Measurements from ENCODE around the gene ISM1. TPM values are rescaled to one million over a fixed set of nuclear protein-coding genes. Genes with fewer than 3 reads are reported as not detected.
A peak's percentile ranks its signal among the peaks of the same experiment; 100 is the strongest.

ISM1 gene
- total and polyA plus RNA-seq, 2 of the 13 experiments (the other 11 are each of a cell fraction or from before 2014, with no cell fraction given) = 0.40 to 1.4 TPM

GRCh38 chr20:13220194-13220903, 725 bp upstream of the ISM1 start (continued):
- TF ChIP-seq IRF1 (CRISPR knock-in tag; IDR thresholded peaks at IDR 0.05; ENCODE audit: low read depth) (no peak), ZNF382 (CRISPR knock-in tag; IDR thresholded peaks at IDR 0.05; ENCODE audit: borderline replicate concordance) (no peak), ZBTB38 (CRISPR knock-in tag; IDR thresholded peaks at IDR 0.05) (peak; percentile 81; the same call in 1 of the 2 replicates), ZNF850 (CRISPR knock-in tag; conservative IDR thresholded peaks at IDR 0.05) (no peak), HOXA7 (CRISPR knock-in tag; IDR thresholded peaks at IDR 0.05) (no peak), TOPORS (CRISPR knock-in tag; IDR thresholded peaks at IDR 0.05) (no peak), ELF4 (CRISPR knock-in tag; IDR thresholded peaks at IDR 0.05; ENCODE audit: borderline replicate concordance) (no peak), HOXA5 (CRISPR knock-in tag; IDR thresholded peaks at IDR 0.05) (peak; percentile 74), CREM (IDR thresholded peaks at IDR 0.05) (no peak), CREM (CRISPR knock-in tag; IDR thresholded peaks at IDR 0.05) (no peak), ZNF766 (CRISPR knock-in tag; IDR thresholded peaks at IDR 0.05; ENCODE audit: borderline replicate concordance) (peak; percentile 89; the same call in 1 of the 2 replicates), MTA3 (CRISPR knock-in tag; IDR thresholded peaks at IDR 0.05) (no peak), FOXP1 (IDR thresholded peaks at IDR 0.05) (no peak), FOXP1 (CRISPR knock-in tag; IDR thresholded peaks at IDR 0.05) (no peak), TSC22D2 (CRISPR knock-in tag; IDR thresholded peaks at IDR 0.05; ENCODE audit: borderline replicate concordance) (peak; percentile 71; the same call in 1 of the 2 replicates), SCMH1 (CRISPR knock-in tag; IDR thresholded peaks at IDR 0.05; ENCODE audit: borderline replicate concordance) (no peak), ZMYM4 (CRISPR knock-in tag; IDR thresholded peaks at IDR 0.05) (peak; percentile 16; the same call in 1 of the 2 replicates), ZNF720 (CRISPR knock-in tag; IDR thresholded peaks at IDR 0.05) (no peak), ZNF616 (CRISPR knock-in tag; IDR thresholded peaks at IDR 0.05; ENCODE audit: low read depth) (peak; percentile 85; the same call in 1 of the 2 replicates), ZNF484 (CRISPR knock-in tag; IDR thresholded peaks at IDR 0.05; ENCODE audit: borderline replicate concordance, low read depth) (peak; percentile 66; the same call in 1 of the 2 replicates), DZIP1 (CRISPR knock-in tag; IDR thresholded peaks at IDR 0.05) (peak; percentile 63; the same call in 1 of the 2 replicates), ZNF333 (CRISPR knock-in tag; IDR thresholded peaks at IDR 0.05; ENCODE audit: borderline replicate concordance) (no peak; the same call in 1 of the 2 replicates), ADNP (CRISPR knock-in tag; IDR thresholded peaks at IDR 0.05) (no peak), CCAR2 (optimal IDR thresholded peaks at IDR 0.05; ENCODE audit: low read depth, low read length) (no peak), JDP2 (CRISPR knock-in tag; IDR thresholded peaks at IDR 0.05; ENCODE audit: borderline replicate concordance) (no peak)
- TF ChIP-seq, protein P1, sequence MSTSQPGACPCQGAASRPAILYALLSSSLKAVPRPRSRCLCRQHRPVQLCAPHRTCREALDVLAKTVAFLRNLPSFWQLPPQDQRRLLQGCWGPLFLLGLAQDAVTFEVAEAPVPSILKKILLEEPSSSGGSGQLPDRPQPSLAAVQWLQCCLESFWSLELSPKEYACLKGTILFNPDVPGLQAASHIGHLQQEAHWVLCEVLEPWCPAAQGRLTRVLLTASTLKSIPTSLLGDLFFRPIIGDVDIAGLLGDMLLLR (CRISPR knock-in tag; IDR thresholded peaks at IDR 0.05) = peak; percentile 96
- TF ChIP-seq, protein P2, sequence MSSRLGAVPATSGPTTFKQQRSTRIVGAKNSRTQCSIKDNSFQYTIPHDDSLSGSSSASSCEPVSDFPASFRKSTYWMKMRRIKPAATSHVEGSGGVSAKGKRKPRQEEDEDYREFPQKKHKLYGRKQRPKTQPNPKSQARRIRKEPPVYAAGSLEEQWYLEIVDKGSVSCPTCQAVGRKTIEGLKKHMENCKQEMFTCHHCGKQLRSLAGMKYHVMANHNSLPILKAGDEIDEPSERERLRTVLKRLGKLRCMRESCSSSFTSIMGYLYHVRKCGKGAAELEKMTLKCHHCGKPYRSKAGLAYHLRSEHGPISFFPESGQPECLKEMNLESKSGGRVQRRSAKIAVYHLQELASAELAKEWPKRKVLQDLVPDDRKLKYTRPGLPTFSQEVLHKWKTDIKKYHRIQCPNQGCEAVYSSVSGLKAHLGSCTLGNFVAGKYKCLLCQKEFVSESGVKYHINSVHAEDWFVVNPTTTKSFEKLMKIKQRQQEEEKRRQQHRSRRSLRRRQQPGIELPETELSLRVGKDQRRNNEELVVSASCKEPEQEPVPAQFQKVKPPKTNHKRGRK (CRISPR knock-in tag; IDR thresholded peaks at IDR 0.05) = no peak

Data from HepG2 (cell line).